ENCODE measurements around the gene TOMM5. TPM values are rescaled to one million over a fixed set of nuclear protein-coding genes. Genes with fewer than 3 reads are reported as not detected.

The TOMM5 gene
- total RNA-seq, 1 donor from 2014 or later = 103 TPM

DNA sequence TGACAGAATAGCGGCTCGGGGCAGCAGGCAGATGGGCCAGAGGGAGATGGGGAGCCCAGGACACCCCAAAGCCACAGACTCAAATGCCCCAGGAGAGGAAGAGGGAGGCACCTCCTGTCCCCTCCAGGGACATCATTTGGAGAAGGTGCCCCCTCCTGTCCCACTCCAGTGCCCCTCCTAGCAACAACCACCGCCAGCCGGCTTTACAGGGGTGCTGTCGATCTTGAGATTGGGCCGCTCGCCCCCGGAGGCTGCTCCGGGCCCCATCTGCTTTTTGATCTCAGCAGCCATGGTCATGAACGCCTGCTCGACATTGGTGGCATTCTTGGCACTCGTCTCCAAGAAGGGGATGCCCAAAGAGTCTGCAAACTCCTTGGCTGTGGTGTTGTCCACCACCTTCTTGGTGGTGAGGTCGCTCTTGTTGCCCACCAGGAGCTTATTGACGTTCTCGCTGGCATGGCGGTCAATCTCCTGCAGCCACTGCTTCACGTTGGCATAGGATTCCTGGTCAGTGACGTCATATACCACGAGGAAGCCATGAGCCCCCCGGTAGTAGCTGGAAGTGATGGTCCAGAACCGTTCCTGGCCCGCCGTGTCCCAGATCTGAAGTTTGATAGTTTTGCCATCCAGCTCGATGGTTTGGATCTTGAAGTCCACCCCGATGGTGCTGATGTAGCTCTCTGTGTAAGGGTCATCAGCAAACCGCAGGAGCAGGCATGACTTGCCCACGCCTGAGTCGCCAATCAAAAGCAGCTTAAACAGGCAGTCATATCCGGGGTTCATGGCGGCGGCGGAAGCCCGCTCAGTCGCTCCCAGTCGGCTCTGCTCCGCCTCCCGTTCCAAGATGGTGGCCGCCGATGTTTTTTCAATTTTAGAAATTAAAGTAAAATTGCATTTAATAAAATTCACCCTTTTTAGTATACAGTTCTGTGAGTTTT, 44.4 kb upstream of the TOMM5 start:
- Mint-ChIP-seq H3K9me3 (ENCODE audit: low read depth) (no peaks in the 10 kb centered on the region), H3K27ac (no peak overlapping the region), H3K4me1 (ENCODE audit: low read depth) (no peaks in the 10 kb centered on the region), H3K4me3 (ENCODE audit: low read depth) (no peak overlapping the region), H3K36me3 (ENCODE audit: insufficient read depth) (no peaks in the 10 kb centered on the region), H3K27me3 (peaks cover 20% of the 10 kb centered on the region)
- DNase-seq (ENCODE audit: low spot score, unreplicated experiment) = no peak
- no peak for TF ChIP-seq CTCF (IDR thresholded peaks at IDR 0.05; ENCODE audit: unreplicated experiment)

- TF ChIP-seq CTCF (IDR thresholded peaks at IDR 0.05; ENCODE audit: unreplicated experiment) = no peak
- H3K4me1 Mint-ChIP-seq (ENCODE audit: low read depth) = no peaks in the 10 kb centered on the region
- H3K27ac Mint-ChIP-seq = no peak overlapping the region
These were observed 43.4 kb upstream of the TOMM5 start for GRCh38 chr9:37635808-37636207.

DNA sequence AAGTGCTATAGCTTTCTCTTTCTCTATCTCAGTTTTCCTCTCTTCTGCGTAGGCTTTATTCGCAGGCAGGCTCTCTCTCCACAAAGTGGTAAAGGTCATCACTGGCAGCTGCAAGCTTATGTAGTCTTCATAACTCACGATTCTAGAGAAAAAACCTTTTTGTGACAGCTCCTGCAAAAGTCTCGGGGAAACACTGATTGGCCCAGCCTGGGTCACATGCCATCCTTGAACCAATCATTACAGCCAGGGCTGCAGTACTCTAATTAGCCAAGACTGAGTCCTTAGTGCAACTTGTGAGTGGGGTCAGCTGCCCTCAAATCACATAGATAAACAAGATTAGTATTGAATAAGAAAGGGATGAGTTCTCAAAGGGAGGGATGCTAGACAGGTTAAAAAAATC, 40.1 kb upstream of the TOMM5 start:
- no peak for TF ChIP-seq CTCF (IDR thresholded peaks at IDR 0.05; ENCODE audit: unreplicated experiment)
- H3K4me3 Mint-ChIP-seq (ENCODE audit: low read depth) = no peak overlapping the region
- no peaks in the 10 kb centered on the region for H3K36me3 Mint-ChIP-seq (ENCODE audit: insufficient read depth)
- H3K9me3 Mint-ChIP-seq (ENCODE audit: low read depth) = no peaks in the 10 kb centered on the region
- no peak overlapping the region for H3K27ac Mint-ChIP-seq
- peaks cover 13% of the 10 kb centered on the region for H3K27me3 Mint-ChIP-seq
- no peak for DNase-seq (ENCODE audit: low spot score, unreplicated experiment)
- no peaks in the 10 kb centered on the region for H3K4me1 Mint-ChIP-seq (ENCODE audit: low read depth)

More at GRCh38 chr9:37635808-37636207, 43.4 kb upstream of the TOMM5 start:
- Mint-ChIP-seq H3K9me3 (ENCODE audit: low read depth) (no peaks in the 10 kb centered on the region), H3K27me3 (peaks cover 12% of the 10 kb centered on the region), H3K4me3 (ENCODE audit: low read depth) (no peak overlapping the region), H3K36me3 (ENCODE audit: insufficient read depth) (no peaks in the 10 kb centered on the region)
- DNase-seq (ENCODE audit: low spot score, unreplicated experiment) = no peak

DNA sequence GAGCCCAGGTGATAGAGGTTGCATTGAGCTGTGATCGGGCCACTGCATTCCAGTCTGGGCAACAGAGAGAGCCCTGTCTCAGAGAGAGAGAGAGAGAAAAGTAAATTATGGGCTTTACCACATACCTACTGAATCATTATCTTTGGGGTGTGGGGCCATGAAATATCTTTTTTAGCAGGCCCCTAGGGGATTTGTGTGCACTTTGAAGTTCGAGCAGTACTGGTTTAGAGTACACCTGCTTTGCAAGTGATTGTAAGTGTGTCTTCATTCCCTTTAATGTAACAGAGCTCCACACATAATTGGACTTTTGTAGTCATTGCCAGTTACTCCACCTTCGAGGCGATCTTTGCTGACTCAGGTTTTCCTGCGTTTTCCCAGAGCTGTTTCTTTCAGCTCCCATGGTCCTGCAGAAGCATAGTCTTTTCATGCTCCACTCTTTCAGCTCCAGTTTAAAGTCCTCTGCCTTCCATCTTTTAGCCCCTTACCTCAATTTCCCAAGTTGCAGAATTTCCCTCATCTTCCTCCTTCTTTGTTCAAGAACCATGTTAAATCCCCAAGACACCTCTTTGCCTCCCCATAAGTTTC, 34.4 kb upstream of the TOMM5 start:
- DNase-seq (ENCODE audit: low spot score, unreplicated experiment) = no peak
- H3K9me3 Mint-ChIP-seq (ENCODE audit: low read depth) = no peaks in the 10 kb centered on the region
- no peaks in the 10 kb centered on the region for H3K4me1 Mint-ChIP-seq (ENCODE audit: low read depth)
- H3K27me3 Mint-ChIP-seq = peaks cover 10% of the 10 kb centered on the region
- no peak overlapping the region for H3K27ac Mint-ChIP-seq
- no peak for TF ChIP-seq CTCF (IDR thresholded peaks at IDR 0.05; ENCODE audit: unreplicated experiment)
- H3K36me3 Mint-ChIP-seq (ENCODE audit: insufficient read depth) = no peaks in the 10 kb centered on the region
- H3K4me3 Mint-ChIP-seq (ENCODE audit: low read depth) = no peak overlapping the region

DNA sequence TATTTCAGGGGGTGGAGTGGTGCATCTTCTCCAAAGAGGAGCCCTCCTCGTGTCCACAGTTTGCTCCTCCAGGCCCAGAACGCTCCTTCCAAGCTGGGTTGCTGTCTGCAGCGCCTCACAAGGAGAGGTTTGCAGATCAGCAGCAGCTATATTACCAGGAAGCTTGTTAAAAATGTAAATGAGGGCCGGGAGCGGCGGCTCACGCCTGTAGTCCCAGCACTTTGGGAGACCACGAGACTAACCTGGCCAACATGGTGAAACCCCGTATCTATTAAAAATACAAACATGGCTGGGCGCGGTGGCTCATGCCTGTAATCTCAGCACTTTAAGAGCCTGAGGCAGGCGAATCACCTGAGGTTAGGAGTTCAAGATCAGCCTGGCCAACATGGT, 33.4 kb upstream of the TOMM5 start:
- no peaks in the 10 kb centered on the region for H3K36me3 Mint-ChIP-seq (ENCODE audit: insufficient read depth)
- no peak for DNase-seq (ENCODE audit: low spot score, unreplicated experiment)
- H3K27ac Mint-ChIP-seq = no peak overlapping the region
- no peaks in the 10 kb centered on the region for H3K4me1 Mint-ChIP-seq (ENCODE audit: low read depth)
- no peak for TF ChIP-seq CTCF (IDR thresholded peaks at IDR 0.05; ENCODE audit: unreplicated experiment)
- peaks cover 10% of the 10 kb centered on the region for H3K27me3 Mint-ChIP-seq
- H3K4me3 Mint-ChIP-seq (ENCODE audit: low read depth) = no peak overlapping the region
- H3K9me3 Mint-ChIP-seq (ENCODE audit: low read depth) = no peaks in the 10 kb centered on the region

Measured in progenitor cell of endocrine pancreas (in vitro differentiated cells).